Neural cell (in vitro differentiated cells): Measurements from ENCODE around the gene ZNF19. TPM values are rescaled to one million over a fixed set of nuclear protein-coding genes. Genes with fewer than 3 reads are reported as not detected.

Experiments
- H2AFZ ChIP-seq: fragments of 200-600, 300-800 bp; sonication (generic), shearing (Covaris generic); 2 replicates; pipeline ENCODE4 v1.6.0; 2014; ENCODE audit warnings: low read depth, mild to moderate bottlenecking, antibody characterized with exemption, low read length, moderate library complexity
- H3F3A ChIP-seq: fragments of 200-600 bp; shearing (Covaris generic); 2 replicates; pipeline ENCODE4 v1.6.1; 2016; ENCODE audit warnings: mild to moderate bottlenecking, moderate library complexity, mixed read lengths, antibody characterized with exemption, low read length; ENCODE audit not compliant: insufficient read depth, poor library complexity, severe bottlenecking
- H3K27ac ChIP-seq: fragments of 200-600, 300-800 bp; sonication (generic), shearing (Covaris generic); 2 replicates; pipeline ENCODE4 v1.5.1; 2014; ENCODE audit warnings: mild to moderate bottlenecking, low read length, moderate library complexity
- H3K27me3 ChIP-seq: fragments of 300-800, 200-600 bp; sonication (generic), shearing (Covaris generic); 2 replicates; pipeline ENCODE4 v1.6.0; 2014; ENCODE audit warnings: mild to moderate bottlenecking, low read depth, low read length, moderate library complexity; ENCODE audit not compliant: insufficient read depth
- H3K36me3 ChIP-seq: fragments of 300-800, 200-600 bp; sonication (generic), shearing (Covaris generic); 2 replicates; pipeline ENCODE4 v1.5.1; 2014; ENCODE audit warnings: mild to moderate bottlenecking, antibody characterized with exemption, low read length, moderate library complexity; ENCODE audit not compliant: insufficient read depth
- H3K4me2 ChIP-seq: fragments of 300-800, 200-600 bp; sonication (generic), shearing (Covaris generic); 2 replicates; pipeline ENCODE4 v1.6.0; 2014; ENCODE audit warnings: mild to moderate bottlenecking, low read length
- H3K4me3 ChIP-seq: fragments of 300-800, 200-600 bp; sonication (generic), shearing (Covaris generic); 2 replicates; pipeline ENCODE4 v1.5.1; 2014; ENCODE audit warnings: mild to moderate bottlenecking, low read length, moderate library complexity
- H3K79me2 ChIP-seq: fragments of 200-600 bp; shearing (Covaris generic); replicated peaks from 2 replicates; pipeline ENCODE4 v1.6.0; 2014; ENCODE audit warnings: mild to moderate bottlenecking, low read length, moderate library complexity; ENCODE audit not compliant: insufficient read depth
- H3K9ac ChIP-seq: fragments of 300-800, 200-600 bp; sonication (generic), shearing (Covaris generic); 2 replicates; pipeline ENCODE4 v1.6.1; 2016; ENCODE audit warnings: mild to moderate bottlenecking, low read length, mixed read lengths
- H3K9me2 ChIP-seq: fragments of 200-600 bp; shearing (Covaris generic); 2 replicates; pipeline ENCODE4 v1.6.1; 2016; ENCODE audit warnings: mild to moderate bottlenecking, low read length, mixed read lengths; ENCODE audit not compliant: insufficient read depth
- H3K9me3 ChIP-seq: fragments of 200-600, 300-800 bp; sonication (generic), shearing (Covaris generic); 2 replicates; pipeline ENCODE4 v1.6.1; 2016; ENCODE audit warnings: mild to moderate bottlenecking, mixed run types, low read length, moderate library complexity, mixed read lengths
- H4K20me1 ChIP-seq: fragments of 200-600 bp; shearing (Covaris generic); 2 replicates; pipeline ENCODE4 v1.6.1; 2016; ENCODE audit warnings: mild to moderate bottlenecking, mixed run types; ENCODE audit not compliant: insufficient read depth
- EP300 ChIP-seq: fragments of 450-650 bp; conservative IDR thresholded peaks from 2 replicates; pipeline ENCODE4 v1.6.1; 2014; ENCODE audit warnings: antibody characterized with exemption, mild to moderate bottlenecking, moderate library complexity; ENCODE audit not compliant: poor library complexity, severe bottlenecking
- EZH2 ChIP-seq: fragments of 200-600, 300-800 bp; shearing (Covaris generic), sonication (generic); IDR thresholded peaks from 2 replicates; pipeline ENCODE4 v1.6.1; 2014; ENCODE audit warnings: antibody characterized with exemption, low read length, borderline replicate concordance, mild to moderate bottlenecking; ENCODE audit not compliant: insufficient read depth, poor library complexity, severe bottlenecking
- MXI1 ChIP-seq: fragments of 450-650 bp; conservative IDR thresholded peaks from 2 replicates; pipeline ENCODE4 v1.6.1; 2014; ENCODE audit warnings: antibody characterized with exemption, mild to moderate bottlenecking; ENCODE audit not compliant: poor library complexity, severe bottlenecking
- POLR2AphosphoS5 ChIP-seq: IDR thresholded peaks from 2 replicates; pipeline ENCODE4 v1.6.1; 2012
- RAD21 ChIP-seq: fragments of 450-650 bp; conservative IDR thresholded peaks from 2 replicates; pipeline ENCODE4 v1.6.1; 2014; ENCODE audit warnings: antibody characterized with exemption, mild to moderate bottlenecking, moderate library complexity
- SMC3 ChIP-seq: fragments of 450-650 bp; conservative IDR thresholded peaks from 2 replicates; pipeline ENCODE4 v1.6.1; 2014; ENCODE audit warnings: antibody characterized with exemption, mild to moderate bottlenecking, moderate library complexity; ENCODE audit not compliant: poor library complexity
- TAF1 ChIP-seq: IDR thresholded peaks from 2 replicates; pipeline ENCODE4 v1.6.1; 2012; ENCODE audit warnings: low read depth
- polyA plus RNA-seq: library from polyadenylated mRNA; depleted of rRNA; stranded (reverse); fragments of >200 nt; gene quantifications from 2 replicates; pipeline ENCODE4 v1.2.3, GENCODE V29; 2014
- TF ChIP-seq, protein P1 (sequence below): IDR thresholded peaks from 2 replicates; pipeline ENCODE4 v1.6.1; 2012; ENCODE audit warnings: borderline replicate concordance
- TF ChIP-seq, protein P2 (sequence below): fragments of 450-650 bp; IDR thresholded peaks from 2 replicates; pipeline ENCODE4 v1.5.1; 2014; ENCODE audit warnings: antibody characterized with exemption, mild to moderate bottlenecking, moderate library complexity; ENCODE audit not compliant: poor library complexity, severe bottlenecking

The ZNF19 gene
- polyA plus RNA-seq, 1 donor from 2014 or later, result 6.6 TPM

DNA sequence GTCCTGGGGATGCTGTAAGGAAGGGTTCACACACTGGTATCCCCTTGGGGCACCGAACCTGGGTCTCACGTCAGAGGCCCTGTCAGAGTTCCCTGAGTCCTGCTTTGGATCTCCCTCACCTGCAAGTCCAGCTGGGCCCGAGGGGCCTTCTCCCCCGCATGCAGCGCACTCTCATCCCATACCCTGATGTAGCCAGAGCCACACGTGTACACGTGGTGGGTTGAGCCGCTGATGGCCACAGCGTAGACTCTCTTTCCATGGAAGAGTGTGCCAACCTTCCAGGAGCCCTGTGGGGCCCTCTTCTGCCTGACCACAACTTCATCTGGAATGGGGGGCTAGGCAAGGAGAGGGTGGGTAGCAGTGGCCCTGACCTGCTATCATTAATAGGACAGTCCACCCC lies 57.1 kb downstream of the ZNF19 start:
- no peaks in the 10 kb centered on the region for H3F3A ChIP-seq
- no peaks in the 10 kb centered on the region for H4K20me1 ChIP-seq
- no peaks in the 10 kb centered on the region for H3K27me3 ChIP-seq
- H3K9ac ChIP-seq, result no peak overlapping the region
- H3K36me3 ChIP-seq, result no peaks in the 10 kb centered on the region
- no peak overlapping the region for H3K4me2 ChIP-seq
- H3K9me3 ChIP-seq, result no peaks in the 10 kb centered on the region
- H3K27ac ChIP-seq, result no peak overlapping the region
- no peak overlapping the region for H2AFZ ChIP-seq
- no peaks in the 10 kb centered on the region for H3K79me2 ChIP-seq
- no peak overlapping the region for H3K4me3 ChIP-seq
- H3K9me2 ChIP-seq, result no peaks in the 10 kb centered on the region
- TF ChIP-seq MXI1 (no peak), EZH2 (no peak), POLR2AphosphoS5 (no peak), SMC3 (no peak)
- TF ChIP-seq, protein P1, sequence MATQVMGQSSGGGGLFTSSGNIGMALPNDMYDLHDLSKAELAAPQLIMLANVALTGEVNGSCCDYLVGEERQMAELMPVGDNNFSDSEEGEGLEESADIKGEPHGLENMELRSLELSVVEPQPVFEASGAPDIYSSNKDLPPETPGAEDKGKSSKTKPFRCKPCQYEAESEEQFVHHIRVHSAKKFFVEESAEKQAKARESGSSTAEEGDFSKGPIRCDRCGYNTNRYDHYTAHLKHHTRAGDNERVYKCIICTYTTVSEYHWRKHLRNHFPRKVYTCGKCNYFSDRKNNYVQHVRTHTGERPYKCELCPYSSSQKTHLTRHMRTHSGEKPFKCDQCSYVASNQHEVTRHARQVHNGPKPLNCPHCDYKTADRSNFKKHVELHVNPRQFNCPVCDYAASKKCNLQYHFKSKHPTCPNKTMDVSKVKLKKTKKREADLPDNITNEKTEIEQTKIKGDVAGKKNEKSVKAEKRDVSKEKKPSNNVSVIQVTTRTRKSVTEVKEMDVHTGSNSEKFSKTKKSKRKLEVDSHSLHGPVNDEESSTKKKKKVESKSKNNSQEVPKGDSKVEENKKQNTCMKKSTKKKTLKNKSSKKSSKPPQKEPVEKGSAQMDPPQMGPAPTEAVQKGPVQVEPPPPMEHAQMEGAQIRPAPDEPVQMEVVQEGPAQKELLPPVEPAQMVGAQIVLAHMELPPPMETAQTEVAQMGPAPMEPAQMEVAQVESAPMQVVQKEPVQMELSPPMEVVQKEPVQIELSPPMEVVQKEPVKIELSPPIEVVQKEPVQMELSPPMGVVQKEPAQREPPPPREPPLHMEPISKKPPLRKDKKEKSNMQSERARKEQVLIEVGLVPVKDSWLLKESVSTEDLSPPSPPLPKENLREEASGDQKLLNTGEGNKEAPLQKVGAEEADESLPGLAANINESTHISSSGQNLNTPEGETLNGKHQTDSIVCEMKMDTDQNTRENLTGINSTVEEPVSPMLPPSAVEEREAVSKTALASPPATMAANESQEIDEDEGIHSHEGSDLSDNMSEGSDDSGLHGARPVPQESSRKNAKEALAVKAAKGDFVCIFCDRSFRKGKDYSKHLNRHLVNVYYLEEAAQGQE, result no peak

DNA sequence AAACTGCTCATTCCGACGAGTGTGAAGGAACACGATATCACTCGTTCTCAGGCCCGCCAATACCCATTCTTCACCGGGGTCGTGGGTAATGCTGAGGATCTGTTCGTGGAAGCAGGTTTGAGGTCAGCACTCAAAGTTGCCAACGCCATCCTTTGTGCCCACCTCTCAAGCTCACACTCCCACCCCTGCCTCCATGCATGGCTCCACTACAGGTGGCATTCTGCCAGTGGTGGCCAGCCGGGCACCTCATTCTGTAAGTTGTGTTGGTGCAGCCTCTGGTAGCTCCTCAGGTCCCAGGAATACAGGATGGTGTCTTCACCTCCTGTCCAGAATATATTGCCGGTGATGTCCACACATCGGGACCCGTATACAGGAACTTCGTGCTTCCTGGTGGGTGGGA lies 57.9 kb downstream of the ZNF19 start:
- no peak for TF ChIP-seq MXI1
- TF ChIP-seq RAD21, result no peak
- TF ChIP-seq EZH2, result no peak
- no peak for TF ChIP-seq EP300
- TF ChIP-seq SMC3, result no peak
- TF ChIP-seq, protein P1, result no peak
- no peak for TF ChIP-seq POLR2AphosphoS5
- TF ChIP-seq, protein P2, sequence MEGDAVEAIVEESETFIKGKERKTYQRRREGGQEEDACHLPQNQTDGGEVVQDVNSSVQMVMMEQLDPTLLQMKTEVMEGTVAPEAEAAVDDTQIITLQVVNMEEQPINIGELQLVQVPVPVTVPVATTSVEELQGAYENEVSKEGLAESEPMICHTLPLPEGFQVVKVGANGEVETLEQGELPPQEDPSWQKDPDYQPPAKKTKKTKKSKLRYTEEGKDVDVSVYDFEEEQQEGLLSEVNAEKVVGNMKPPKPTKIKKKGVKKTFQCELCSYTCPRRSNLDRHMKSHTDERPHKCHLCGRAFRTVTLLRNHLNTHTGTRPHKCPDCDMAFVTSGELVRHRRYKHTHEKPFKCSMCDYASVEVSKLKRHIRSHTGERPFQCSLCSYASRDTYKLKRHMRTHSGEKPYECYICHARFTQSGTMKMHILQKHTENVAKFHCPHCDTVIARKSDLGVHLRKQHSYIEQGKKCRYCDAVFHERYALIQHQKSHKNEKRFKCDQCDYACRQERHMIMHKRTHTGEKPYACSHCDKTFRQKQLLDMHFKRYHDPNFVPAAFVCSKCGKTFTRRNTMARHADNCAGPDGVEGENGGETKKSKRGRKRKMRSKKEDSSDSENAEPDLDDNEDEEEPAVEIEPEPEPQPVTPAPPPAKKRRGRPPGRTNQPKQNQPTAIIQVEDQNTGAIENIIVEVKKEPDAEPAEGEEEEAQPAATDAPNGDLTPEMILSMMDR, result no peak
- no peak for TF ChIP-seq TAF1
- Histone ChIP-seq H3K4me3 (no peak overlapping the region), H3K36me3 (no peaks in the 10 kb centered on the region), H3K9me3 (no peaks in the 10 kb centered on the region), H3K4me2 (no peak overlapping the region), H3K27me3 (peaks cover 5% of the 10 kb centered on the region), H3K27ac (no peak overlapping the region), H3K9me2 (no peaks in the 10 kb centered on the region), H3K9ac (no peak overlapping the region), H3F3A (no peaks in the 10 kb centered on the region), H3K79me2 (no peaks in the 10 kb centered on the region), H4K20me1 (no peaks in the 10 kb centered on the region), H2AFZ (no peak overlapping the region)
